Mucosa of stomach (tissue), 1 donor: ENCODE data around the gene LPP.
"Not testable (repeated sequence)": the region's sequence is repeated elsewhere in the genome, so short reads cannot be mapped to it uniquely, and the experiment has no call there.

ENCODE experiments used
- H3K27me3 ChIP-seq: one replicate; pipeline ENCODE4 v1.7.0; 2013; ENCODE audit warnings: mild to moderate bottlenecking, low read length; ENCODE audit not compliant: control insufficient read depth, insufficient read depth
- H3K36me3 ChIP-seq: one replicate; pipeline ENCODE4 v1.7.0; 2013; ENCODE audit warnings: low read length; ENCODE audit not compliant: control insufficient read depth, insufficient read depth
- H3K4me1 ChIP-seq: one replicate; pipeline ENCODE4 v1.7.0; 2013; ENCODE audit warnings: mild to moderate bottlenecking, low read length; ENCODE audit not compliant: control insufficient read depth, insufficient read depth
- H3K4me3 ChIP-seq: one replicate; pipeline ENCODE4 v1.7.0; 2013; ENCODE audit warnings: low read length
- H3K9ac ChIP-seq: one replicate; pipeline ENCODE4 v1.7.0; 2013; ENCODE audit warnings: mild to moderate bottlenecking, low read length, moderate library complexity
- H3K9me3 ChIP-seq: one replicate; pipeline ENCODE4 v1.7.0; 2013; ENCODE audit warnings: mild to moderate bottlenecking, low read length, moderate library complexity; ENCODE audit not compliant: control insufficient read depth
- donor health status: Pancreatic carcinoma.

The LPP gene

GRCh38 chr3:188607805-188608315, 453.9 kb downstream of the LPP start:
- H3K36me3 ChIP-seq: no peaks in the 10 kb centered on the region
- no peak overlapping the region for H3K9ac ChIP-seq
- no peak overlapping the region for H3K4me3 ChIP-seq
- H3K4me1 ChIP-seq: peaks cover 4% of the 10 kb centered on the region
- no peaks in the 10 kb centered on the region for H3K9me3 ChIP-seq
- no peaks in the 10 kb centered on the region for H3K27me3 ChIP-seq

GRCh38 chr3:188608401-188608800, 454.4 kb downstream of the LPP start:
- Histone ChIP-seq H3K4me1 (peaks cover 4% of the 10 kb centered on the region), H3K4me3 (no peak overlapping the region), H3K27me3 (no peaks in the 10 kb centered on the region), H3K9ac (no peak overlapping the region), H3K36me3 (no peaks in the 10 kb centered on the region), H3K9me3 (no peaks in the 10 kb centered on the region)

- H3K4me1 ChIP-seq, H3K4me3 ChIP-seq, H3K9me3 ChIP-seq: not testable (repeated sequence)
These were observed 459.8 kb downstream of the LPP start for GRCh38 chr3:188613721-188614120.

GRCh38 chr3:188617270-188617669, 463.3 kb downstream of the LPP start:
- Histone ChIP-seq H3K4me1 (no peaks in the 10 kb centered on the region), H3K4me3 (no peak overlapping the region), H3K9me3 (no peaks in the 10 kb centered on the region), H3K9ac (no peak overlapping the region), H3K36me3 (no peaks in the 10 kb centered on the region), H3K27me3 (no peaks in the 10 kb centered on the region)

More at GRCh38 chr3:188613721-188614120, 459.8 kb downstream of the LPP start:
- not testable (repeated sequence) for H3K27me3 ChIP-seq, H3K36me3 ChIP-seq, H3K9ac ChIP-seq

- Histone ChIP-seq H3K4me3 (no peak overlapping the region), H3K9ac (no peak overlapping the region), H3K27me3 (no peaks in the 10 kb centered on the region), H3K4me1 (no peaks in the 10 kb centered on the region), H3K9me3 (no peaks in the 10 kb centered on the region), H3K36me3 (no peaks in the 10 kb centered on the region)
These were observed 464.2 kb downstream of the LPP start for GRCh38 chr3:188617988-188618701.

- H3K27me3 ChIP-seq: no peaks in the 10 kb centered on the region
- H3K4me1 ChIP-seq: no peaks in the 10 kb centered on the region
- H3K36me3 ChIP-seq: no peaks in the 10 kb centered on the region
- no peak overlapping the region for H3K9ac ChIP-seq
- no peak overlapping the region for H3K4me3 ChIP-seq
- H3K9me3 ChIP-seq: no peaks in the 10 kb centered on the region
These were observed 466.8 kb downstream of the LPP start for GRCh38 chr3:188620752-188621151.

GRCh38 chr3:188624384-188624783, 470.4 kb downstream of the LPP start:
- Histone ChIP-seq H3K9ac (no peak overlapping the region), H3K4me3 (no peak overlapping the region), H3K9me3 (no peaks in the 10 kb centered on the region), H3K4me1 (no peaks in the 10 kb centered on the region), H3K36me3 (no peaks in the 10 kb centered on the region), H3K27me3 (no peaks in the 10 kb centered on the region)

GRCh38 chr3:188624828-188625227, 470.9 kb downstream of the LPP start:
- no peaks in the 10 kb centered on the region for H3K9me3 ChIP-seq
- no peaks in the 10 kb centered on the region for H3K36me3 ChIP-seq
- H3K4me1 ChIP-seq: no peaks in the 10 kb centered on the region
- no peaks in the 10 kb centered on the region for H3K27me3 ChIP-seq
- no peak overlapping the region for H3K4me3 ChIP-seq
- H3K9ac ChIP-seq: no peak overlapping the region

GRCh38 chr3:188627652-188628051, 473.7 kb downstream of the LPP start:
- Histone ChIP-seq H3K4me1 (no peaks in the 10 kb centered on the region), H3K9me3 (no peaks in the 10 kb centered on the region), H3K27me3 (no peaks in the 10 kb centered on the region), H3K36me3 (no peaks in the 10 kb centered on the region), H3K4me3 (no peak overlapping the region), H3K9ac (no peak overlapping the region)

GRCh38 chr3:188631291-188632010, 477.5 kb downstream of the LPP start:
- H3K36me3 ChIP-seq: no peaks in the 10 kb centered on the region
- no peaks in the 10 kb centered on the region for H3K9me3 ChIP-seq
- no peaks in the 10 kb centered on the region for H3K27me3 ChIP-seq
- H3K4me3 ChIP-seq: no peak overlapping the region
- no peak overlapping the region for H3K9ac ChIP-seq
- no peaks in the 10 kb centered on the region for H3K4me1 ChIP-seq

GRCh38 chr3:188633206-188633605, 479.2 kb downstream of the LPP start:
- Histone ChIP-seq H3K36me3 (no peaks in the 10 kb centered on the region), H3K9me3 (no peaks in the 10 kb centered on the region), H3K9ac (no peak overlapping the region), H3K4me3 (no peak overlapping the region), H3K27me3 (no peaks in the 10 kb centered on the region), H3K4me1 (no peaks in the 10 kb centered on the region)

GRCh38 chr3:188634285-188634684, 480.3 kb downstream of the LPP start:
- no peaks in the 10 kb centered on the region for H3K9me3 ChIP-seq
- H3K4me3 ChIP-seq: no peak overlapping the region
- no peaks in the 10 kb centered on the region for H3K36me3 ChIP-seq
- no peaks in the 10 kb centered on the region for H3K27me3 ChIP-seq
- H3K4me1 ChIP-seq: no peaks in the 10 kb centered on the region
- no peak overlapping the region for H3K9ac ChIP-seq
